GM18951 (cell line): ENCODE results near the gene POU2F3.

Experiments
- POLR2A ChIP-seq: IDR thresholded peaks from 4 replicates; pipeline ENCODE4 v1.6.1; 2011; ENCODE audit warnings: mild to moderate bottlenecking; ENCODE audit not compliant: insufficient read length, insufficient read depth; ENCODE audit errors: extremely low read depth
- in situ Hi-C: fragments of 300-500 bp; cut with MboI; formaldehyde crosslinking; loops from one replicate; pipeline ENCODE4 v1.12.0; 2022; ENCODE audit warnings: low sequenced_read_pairs, mixed read lengths, inconsistent platforms; ENCODE audit not compliant: unreplicated experiment

The POU2F3 gene

GRCh38 chr11:120239713-120240640 is at the start of gene POU2F3:
Gene POU2F3, plus strand, starts transcription at chr11:120240140. Its CDS starts 204 bp downstream, at chr11:120240344.
- in situ Hi-C loops, result loop anchor here (5.0 kb wide), 1 partner anchor 67 kb away; no protein-coding TSS in a partner anchor
- TF ChIP-seq POLR2A, result no peak

GRCh38 chr11:120191058-120191457 is 48.9 kb upstream of the POU2F3 start:
- TF ChIP-seq POLR2A, result no peak
- in situ Hi-C loops, result no loop called here

- TF ChIP-seq POLR2A, result no peak
- in situ Hi-C loops, result no loop called here
Observed at GRCh38 chr11:120192831-120193625, 46.9 kb upstream of the POU2F3 start.

GRCh38 chr11:120194166-120194565 is 45.8 kb upstream of the POU2F3 start:
- no peak for TF ChIP-seq POLR2A
- in situ Hi-C loops, result no loop called here

GRCh38 chr11:120195601-120196320 is 44.2 kb upstream of the POU2F3 start:
- in situ Hi-C loops, result no loop called here
- no peak for TF ChIP-seq POLR2A

GRCh38 chr11:120196826-120197225 is 43.1 kb upstream of the POU2F3 start:
- no peak for TF ChIP-seq POLR2A
- in situ Hi-C loops, result no loop called here

- TF ChIP-seq POLR2A, result no peak
- in situ Hi-C loops, result no loop called here
Observed at GRCh38 chr11:120197251-120197891, 42.6 kb upstream of the POU2F3 start.

GRCh38 chr11:120197977-120198376 is 42.0 kb upstream of the POU2F3 start:
- no peak for TF ChIP-seq POLR2A
- in situ Hi-C loops, result no loop called here

GRCh38 chr11:120198403-120198786 is 41.5 kb upstream of the POU2F3 start:
- in situ Hi-C loops, result no loop called here

GRCh38 chr11:120198787-120199469 is 41.0 kb upstream of the POU2F3 start:
- in situ Hi-C loops, result no loop called here
- TF ChIP-seq POLR2A, result no peak

More at GRCh38 chr11:120198403-120198786, 41.5 kb upstream of the POU2F3 start:
- TF ChIP-seq POLR2A, result no peak

GRCh38 chr11:120199613-120200012 is 40.3 kb upstream of the POU2F3 start:
- no peak for TF ChIP-seq POLR2A
- in situ Hi-C loops, result no loop called here

- TF ChIP-seq POLR2A, result no peak
- in situ Hi-C loops, result no loop called here
Observed at GRCh38 chr11:120200677-120201076, 39.3 kb upstream of the POU2F3 start.
